Right lung (tissue), 10 donors: ENCODE results near the gene TUBB1. TPM values are rescaled to one million over a fixed set of nuclear protein-coding genes. Genes with fewer than 3 reads are reported as not detected.
A peak's percentile ranks its signal among the peaks of the same experiment; 100 is the strongest.
"Not testable (repeated sequence)": the region's sequence is repeated elsewhere in the genome, so short reads cannot be mapped to it uniquely, and the experiment has no call there.

Source experiments
- DNase-seq, 2 donors: peaks; one replicate each; pipeline ENCODE4 v3.0.0-alpha.2; 2013
- long read RNA-seq, 8 donors: transcript quantifications; one replicate each; lab custom pipeline, GENCODE V29; 2026
- polyA plus RNA-seq, 5 donors: library from polyadenylated mRNA; unstranded; fragments of 120-200 nt; gene quantifications; one replicate each; pipeline versions ENCODE4 v1.2.1 to v1.2.3, GENCODE V29; 2013; ENCODE audit warnings: inconsistent platforms in 1 of 5, low replicate concordance in 1 of 5; ENCODE audit not compliant: insufficient read length in 5 of 5, insufficient read depth in 1 of 5

The TUBB1 gene
- polyA plus RNA-seq, result 1 to 10 TPM; 3.1 to 5.7 (median 4.4) TPM
- long read RNA-seq, donor 1, partial matches to known transcripts, result 0 of 3 reads
- long read RNA-seq, donor 1, other reads (novel, unspliced or antisense), result 0 of 3 reads
- long read RNA-seq, donor 2, partial matches to known transcripts, result 1,279 of 1,281 reads
- long read RNA-seq, donor 2, other reads (novel, unspliced or antisense), result 0 of 1,281 reads
- long read RNA-seq, donor 3, partial matches to known transcripts, result 2,363 of 2,372 reads
- long read RNA-seq, donor 3, other reads (novel, unspliced or antisense), result 7 of 2,372 reads
- long read RNA-seq, donor 4, result 0 reads
- long read RNA-seq, donor 5, transcript TUBB1-201 (4 exons, 3,496 nt), result major isoform, 7 of 3,394 reads
- long read RNA-seq, donor 5, partial matches to known transcripts, result 3,375 of 3,394 reads
- long read RNA-seq, donor 5, other reads (novel, unspliced or antisense), result 12 of 3,394 reads
- long read RNA-seq, donor 6, partial matches to known transcripts, result 0 of 2 reads
- long read RNA-seq, donor 6, other reads (novel, unspliced or antisense), result 0 of 2 reads
- long read RNA-seq, donor 7, partial matches to known transcripts, result 2,054 of 2,057 reads
- long read RNA-seq, donor 7, other reads (novel, unspliced or antisense), result 0 of 2,057 reads
- long read RNA-seq, donor 8, partial matches to known transcripts, result 0 of 1 reads
- long read RNA-seq, donor 8, other reads (novel, unspliced or antisense), result 0 of 1 reads

DNA sequence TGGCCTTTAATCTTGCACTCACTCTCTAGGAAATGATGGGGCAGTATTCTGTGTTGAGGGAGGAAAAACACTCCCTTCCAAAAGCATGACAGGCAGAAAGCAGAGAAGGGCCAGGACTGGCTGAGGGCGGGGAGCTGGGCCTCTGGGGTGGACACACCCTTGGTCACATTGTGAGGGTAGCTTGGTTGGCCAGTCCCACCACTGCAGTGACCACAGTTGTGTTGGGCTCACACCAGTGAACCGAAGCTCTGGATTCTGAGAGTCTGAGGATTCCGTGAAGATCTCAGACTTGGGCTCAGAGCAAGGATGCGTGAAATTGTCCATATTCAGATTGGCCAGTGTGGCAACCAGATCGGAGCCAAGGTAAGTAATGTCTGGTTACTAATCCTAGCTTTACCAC is at the start of gene TUBB1:
Gene TUBB1 (plus strand): TSS at position 213 of the 400 bp plus-strand sequence. CDS start 94 bp downstream, at position 307.
- DNase-seq, result no peak

GRCh38 chr20:58969439-58969838 is 49.8 kb upstream of the TUBB1 start:
- no peak for DNase-seq

DNA sequence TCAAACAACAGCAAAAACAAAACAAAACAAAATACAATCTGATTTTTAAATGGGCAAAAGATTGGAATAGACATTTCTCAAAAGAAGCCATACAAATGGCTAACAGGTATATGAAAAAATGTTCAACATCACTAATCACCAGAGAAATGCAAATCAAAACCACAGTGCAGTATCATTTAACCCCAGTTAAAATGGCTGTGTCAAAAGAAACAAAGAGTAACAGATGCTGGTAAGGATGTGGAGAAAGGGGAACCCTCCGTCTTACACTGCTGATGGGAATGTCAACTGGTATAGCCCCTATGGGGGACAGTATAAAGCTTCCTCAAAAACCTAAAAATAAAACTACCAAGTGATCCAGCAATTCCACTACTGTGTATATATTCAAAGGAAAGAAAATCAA is 49.1 kb upstream of the TUBB1 start:
- no peak for DNase-seq

GRCh38 chr20:58971429-58971828 is 47.8 kb upstream of the TUBB1 start:
- no peak for DNase-seq

GRCh38 chr20:58973179-58973578 is 46.0 kb upstream of the TUBB1 start:
- no peak for DNase-seq

- DNase-seq, result no peak
Observed at GRCh38 chr20:58973866-58974265, 45.4 kb upstream of the TUBB1 start.

GRCh38 chr20:58975353-58975752 is 43.9 kb upstream of the TUBB1 start:
- DNase-seq, result no peak

- no peak for DNase-seq
Observed at GRCh38 chr20:58976061-58976730, 43.0 kb upstream of the TUBB1 start.

DNA sequence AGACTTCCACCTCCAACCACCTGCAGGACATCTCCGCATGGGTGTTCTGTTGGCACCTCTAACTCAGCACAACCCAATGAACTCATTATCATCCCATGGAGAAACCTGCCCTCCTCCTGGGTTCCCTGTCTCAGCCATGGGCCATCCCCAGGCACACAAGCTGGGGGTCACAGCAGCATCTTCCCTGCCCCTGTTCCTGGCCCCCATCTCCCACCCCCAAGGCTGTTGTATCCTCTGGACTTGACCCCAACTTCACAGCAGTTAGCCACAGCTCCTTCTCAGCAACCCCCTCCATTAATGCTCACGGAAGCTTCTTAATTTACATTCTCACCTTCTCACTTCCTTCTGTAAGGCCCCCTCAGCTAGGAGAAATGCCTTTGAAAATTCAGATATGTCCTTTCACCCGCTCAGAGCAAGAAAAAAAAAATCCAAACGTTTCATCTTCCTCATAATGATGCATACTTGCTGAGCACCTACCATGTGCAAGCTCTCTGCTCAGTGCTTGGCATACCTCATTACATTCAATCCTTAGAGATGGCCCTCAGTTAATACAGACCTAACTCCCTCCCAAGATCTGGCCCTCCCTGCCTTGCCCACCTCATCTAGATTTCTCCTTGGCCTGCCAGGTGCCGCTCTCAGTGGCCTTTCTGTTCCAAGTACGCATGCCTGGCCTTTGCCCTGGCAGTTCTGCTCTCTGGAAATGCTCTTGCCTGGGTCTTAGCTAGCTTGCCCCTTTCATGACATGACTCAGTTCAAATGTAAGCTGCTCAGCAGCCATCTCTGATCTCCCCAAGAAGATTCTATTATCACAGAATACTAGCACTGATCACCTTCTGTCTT is 40.7 kb upstream of the TUBB1 start:
- DNase-seq, result no peak

DNA sequence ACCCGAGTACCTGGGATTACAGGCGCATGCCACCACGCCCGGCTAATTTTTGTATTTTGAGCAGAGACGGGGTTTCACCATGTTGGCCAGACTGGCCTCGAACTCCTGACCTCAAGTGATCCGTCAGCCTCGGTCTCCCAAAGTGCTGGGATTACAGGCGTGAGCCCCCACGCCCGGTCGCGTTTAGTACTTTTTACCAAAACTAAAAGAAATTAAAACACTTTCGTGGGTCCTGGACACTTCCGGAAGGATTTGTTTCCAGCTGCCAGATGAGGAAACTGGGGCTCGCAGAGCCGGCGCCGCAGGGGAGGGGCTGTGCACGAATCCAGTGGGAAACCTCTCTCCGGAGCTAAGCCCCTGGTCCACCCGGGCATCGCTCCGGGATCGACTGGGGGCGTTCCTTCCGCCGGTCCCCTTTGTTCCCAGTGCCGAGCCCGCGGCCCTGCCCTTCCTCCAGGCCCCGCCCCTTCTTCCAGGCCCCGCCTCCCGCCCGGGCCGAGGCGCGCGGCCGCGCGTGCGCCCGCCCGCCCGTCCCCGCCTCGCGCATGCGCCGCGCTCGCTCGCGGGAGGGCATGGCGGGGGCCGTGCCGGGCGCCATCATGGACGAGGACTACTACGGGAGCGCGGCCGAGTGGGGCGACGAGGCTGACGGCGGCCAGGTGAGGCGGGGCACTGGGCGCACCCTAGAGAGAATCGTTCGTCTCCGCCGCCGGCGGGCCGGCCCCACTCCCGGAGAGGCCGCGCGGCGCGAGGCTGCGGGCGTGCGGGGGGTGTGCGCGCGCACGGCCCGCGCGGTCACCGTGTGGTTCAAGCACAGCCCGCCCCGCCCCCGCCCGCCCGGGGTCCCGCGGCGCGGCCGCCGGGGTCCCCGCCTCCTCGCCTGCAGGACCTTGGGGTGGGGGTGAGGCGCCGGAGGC is 38.3 kb upstream of the TUBB1 start, which contains the start of gene NELFCD:
Gene NELFCD (plus strand): TSS at position 546 of the 917 bp plus-strand sequence. CDS start 54 bp downstream, at position 600.
- peak; percentile 86 to 89 for DNase-seq

DNA sequence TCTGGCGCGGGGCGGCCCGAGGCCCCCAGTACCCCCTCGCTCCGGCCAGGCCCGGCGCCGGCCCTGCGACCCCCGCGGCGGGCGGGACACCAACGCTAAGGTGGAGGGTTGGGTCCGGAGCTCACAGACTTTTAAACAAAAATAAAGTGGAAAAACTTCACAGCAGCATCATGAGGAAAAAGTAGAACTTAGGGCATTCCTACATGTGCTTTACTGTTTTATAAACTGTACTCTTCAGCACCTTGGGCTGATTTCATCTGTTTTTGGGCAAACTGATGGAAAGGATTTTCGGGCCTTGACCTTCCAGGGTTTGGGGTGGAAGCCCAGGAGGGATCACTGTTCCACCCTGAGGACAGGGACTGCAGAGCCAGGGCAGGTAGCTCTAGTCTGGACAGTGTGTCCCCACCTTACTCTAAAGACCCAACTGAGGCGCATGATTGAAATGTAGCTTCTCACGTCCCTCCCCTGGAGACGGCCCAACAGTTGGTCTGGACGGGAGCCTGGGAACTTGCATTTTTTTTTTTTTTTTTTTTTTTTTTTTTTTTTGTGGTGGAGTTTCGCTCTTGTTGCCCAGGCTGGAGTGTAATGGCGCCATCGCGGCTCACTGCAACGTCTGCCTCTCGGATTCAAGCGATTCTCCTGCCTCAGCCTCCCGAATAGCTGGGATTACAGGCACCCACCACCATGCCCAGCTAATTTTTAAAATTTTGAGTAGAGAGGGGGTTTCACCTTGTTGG is 37.4 kb upstream of the TUBB1 start:
- no peak for DNase-seq

- DNase-seq, result no peak
Observed at GRCh38 chr20:58982406-58983114, 36.7 kb upstream of the TUBB1 start.

- DNase-seq, result not testable (repeated sequence)
Observed at GRCh38 chr20:58983115-58983468, 36.1 kb upstream of the TUBB1 start.

GRCh38 chr20:58984691-58985090 is 34.5 kb upstream of the TUBB1 start:
- no peak for DNase-seq

DNA sequence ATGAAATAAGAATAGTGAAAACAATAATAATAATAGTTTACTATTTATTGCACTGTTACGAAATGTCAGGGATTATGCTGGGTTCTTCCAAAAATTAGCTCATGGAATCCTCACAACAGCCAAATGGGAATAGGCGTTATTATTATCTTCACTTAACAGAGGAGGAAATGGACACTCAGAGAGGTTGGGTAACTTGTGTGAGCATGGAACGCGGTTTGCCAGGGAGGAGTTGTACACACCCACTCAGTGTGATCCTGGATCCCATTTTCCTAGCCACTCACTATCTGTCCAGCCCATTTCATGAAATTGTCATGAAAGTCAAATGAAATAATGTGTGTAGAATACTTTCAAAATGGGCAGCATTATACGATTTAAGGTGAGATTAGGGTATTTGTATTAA is 33.6 kb upstream of the TUBB1 start:
- no peak for DNase-seq

DNA sequence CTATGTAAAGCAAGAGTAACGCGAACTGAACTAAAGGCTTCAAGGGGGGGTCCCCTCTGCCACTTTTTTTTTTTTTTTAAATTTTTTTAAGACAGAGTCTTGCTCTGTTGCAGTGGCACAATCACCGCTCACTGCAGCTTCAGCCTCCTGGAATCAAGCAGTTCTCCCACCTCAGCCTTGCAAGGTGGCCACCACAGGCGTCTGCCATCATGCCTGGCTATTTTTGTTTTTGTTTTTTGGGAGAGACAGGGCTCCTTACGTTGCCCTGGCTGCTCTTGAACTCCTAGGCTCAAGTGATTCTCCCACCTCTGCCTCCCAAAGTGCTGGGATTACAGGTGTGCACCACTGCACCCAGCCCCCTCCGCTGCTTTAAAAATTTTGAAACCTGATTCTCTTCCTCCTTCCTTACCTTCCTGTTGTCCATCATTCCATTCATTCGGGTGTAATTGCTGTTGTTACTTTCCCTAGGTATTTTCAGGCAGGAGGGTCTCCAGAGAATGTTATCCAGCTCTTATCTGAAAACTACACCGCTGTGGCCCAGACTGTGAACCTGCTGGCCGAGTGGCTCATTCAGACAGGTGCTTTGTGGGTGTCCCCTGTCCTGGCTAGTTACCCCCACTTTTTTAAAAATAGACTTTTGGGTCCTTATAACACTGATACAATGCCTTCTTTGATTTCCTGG is 32.8 kb upstream of the TUBB1 start:
- no peak for DNase-seq

GRCh38 chr20:58986968-58987517 is 32.2 kb upstream of the TUBB1 start:
- no peak for DNase-seq
